CD14-positive monocyte (primary cell): ENCODE measurements around the gene INO80. TPM values are rescaled to one million over a fixed set of nuclear protein-coding genes. Genes with fewer than 3 reads are reported as not detected.

Experiments used
- DNase-seq, 3 donors: peaks; one replicate each; pipeline ENCODE4 v3.0.0-alpha.2; 2011 to 2022
- H2AFZ ChIP-seq: 2 replicates; pipeline ENCODE4 v1.6.0; 2012; ENCODE audit warnings: mild to moderate bottlenecking, low read depth, low read length, inconsistent platforms; ENCODE audit not compliant: insufficient read depth, poor library complexity, severe bottlenecking
- H3K27ac ChIP-seq, 2 donors: 1 replicate in 1 of 2; 2 replicates in 1 of 2; pipeline ENCODE4 v1.5.1; 2012 to 2013; ENCODE audit warnings: low read length in 2 of 2, control low read depth in 1 of 2, inconsistent platforms in 1 of 2, low read depth in 1 of 2, mild to moderate bottlenecking in 1 of 2
- H3K27me3 ChIP-seq, 2 donors: one replicate each; pipeline versions ENCODE4 v1.6.0 to v1.6.1; 2011 to 2013; ENCODE audit warnings: low read length in 2 of 2; ENCODE audit not compliant: control insufficient read depth in 2 of 2, insufficient read depth in 2 of 2
- H3K36me3 ChIP-seq, 2 donors: replicated peaks in 1 of 2; 1 replicate in 1 of 2; 2 replicates in 1 of 2; pipeline versions ENCODE4 v1.5.1 to v1.6.1; 2012 to 2013; ENCODE audit warnings: low read length in 2 of 2, control low read depth in 1 of 2, inconsistent platforms in 1 of 2, mild to moderate bottlenecking in 1 of 2; ENCODE audit not compliant: insufficient read depth in 2 of 2, control insufficient read depth in 1 of 2
- H3K4me1 ChIP-seq, 2 donors: 1 replicate in 1 of 2; 2 replicates in 1 of 2; pipeline versions ENCODE4 v1.5.1 to v1.6.1; 2012 to 2013; ENCODE audit warnings: low read length in 2 of 2, control low read depth in 1 of 2, inconsistent platforms in 1 of 2, mild to moderate bottlenecking in 1 of 2, moderate library complexity in 1 of 2; ENCODE audit not compliant: insufficient read depth in 2 of 2, control insufficient read depth in 1 of 2
- H3K4me2 ChIP-seq: replicated peaks from 2 replicates; pipeline ENCODE3; 2012; ENCODE audit warnings: low read length, moderate library complexity, mild to moderate bottlenecking; ENCODE audit not compliant: poor library complexity, severe bottlenecking; ENCODE audit errors: extremely low read depth
- H3K4me3 ChIP-seq, 3 experiments: fragments of 200-600 bp in 1 of 3; sonication (generic) in 1 of 3; replicated peaks in 1 of 3; 1 replicate in 2 of 3; 2 replicates in 1 of 3; pipeline ENCODE4 v1.5.1; 2011 to 2013; ENCODE audit warnings: low read length in 3 of 3, mild to moderate bottlenecking in 3 of 3, control low read depth in 2 of 3, low read depth in 2 of 3, inconsistent platforms in 1 of 3, moderate library complexity in 1 of 3
- H3K79me2 ChIP-seq: 2 replicates; pipeline ENCODE4 v1.6.0; 2012; ENCODE audit warnings: mild to moderate bottlenecking, control low read depth, inconsistent platforms, low read length, moderate library complexity; ENCODE audit not compliant: insufficient read depth
- H3K9ac ChIP-seq: 2 replicates; pipeline ENCODE4 v1.6.0; 2017; ENCODE audit warnings: low read length, mild to moderate bottlenecking; ENCODE audit not compliant: insufficient read depth, poor library complexity, severe bottlenecking
- H3K9me3 ChIP-seq, 2 donors: replicated peaks in 1 of 2; 1 replicate in 1 of 2; 2 replicates in 1 of 2; pipeline versions ENCODE4 v1.5.1 to v1.6.1; 2012 to 2013; ENCODE audit warnings: low read length in 2 of 2, control low read depth in 1 of 2; ENCODE audit not compliant: control insufficient read depth in 1 of 2, insufficient read depth in 1 of 2
- H4K20me1 ChIP-seq: 2 replicates; pipeline ENCODE4 v1.6.0; 2012; ENCODE audit warnings: mild to moderate bottlenecking, low read length, control low read depth, moderate library complexity; ENCODE audit not compliant: insufficient read depth
- H3K27ac Mint-ChIP-seq, 7 donors: one replicate each; pipeline ENCODE4 v1.8.0; 2020; ENCODE audit warnings: mild to moderate bottlenecking in 7 of 7, mixed read lengths in 7 of 7, moderate library complexity in 6 of 7, inconsistent platforms in 2 of 7
- H3K27me3 Mint-ChIP-seq, 3 donors: one replicate each; pipeline ENCODE4 v1.8.0; 2021 to 2022; ENCODE audit warnings: low read depth in 3 of 3, mild to moderate bottlenecking in 3 of 3, mixed read lengths in 3 of 3, moderate library complexity in 3 of 3, inconsistent platforms in 1 of 3
- H3K36me3 Mint-ChIP-seq, 2 donors: one replicate each; pipeline ENCODE4 v1.8.0; 2020; ENCODE audit warnings: mixed read lengths in 2 of 2, inconsistent platforms in 1 of 2, mild to moderate bottlenecking in 1 of 2
- H3K4me1 Mint-ChIP-seq: one replicate; pipeline ENCODE4 v1.8.0; 2020; ENCODE audit warnings: mild to moderate bottlenecking, mixed read lengths
- H3K4me3 Mint-ChIP-seq, 2 donors: one replicate each; pipeline ENCODE4 v1.8.0; 2020; ENCODE audit warnings: mild to moderate bottlenecking in 2 of 2, mixed read lengths in 2 of 2, moderate library complexity in 1 of 2
- H3K9me3 Mint-ChIP-seq, 7 donors: one replicate each; pipeline ENCODE4 v1.8.0; 2020 to 2022; ENCODE audit warnings: mixed read lengths in 7 of 7, mild to moderate bottlenecking in 6 of 7, moderate library complexity in 6 of 7, inconsistent platforms in 2 of 7
- CTCF ChIP-seq: fragments of 200-600 bp; IDR thresholded peaks from one replicate; pipeline ENCODE4 v1.8.0; 2022; ENCODE audit warnings: antibody characterized with exemption, mild to moderate bottlenecking
- WGBS: methylation state at CpG from one replicate; pipeline ENCODE4 v1.1.5; 2013; ENCODE audit warnings: missing lambda C conversion rate; ENCODE audit not compliant: insufficient coverage; 5-methylcytosine and 5-hydroxymethylcytosine counted together
- intact Hi-C, 2 donors: fragments of 100-400 bp; cut with micrococcal nuclease; formaldehyde crosslinking; loops; one replicate each; pipeline versions ENCODE4 v1.15.0 to v1.15.1; 2023
- polyA plus RNA-seq, 3 donors: library from polyadenylated mRNA; depleted of rRNA in 1 of 3; unstranded in 2 of 3; stranded (reverse) in 1 of 3; fragments of 300-500 nt in 2 of 3; fragments of >200 nt in 1 of 3; fragmentation: Illumina TruSeq in 2 of 3; gene quantifications; 1 replicate in 2 of 3; 2 replicates in 1 of 3; pipeline ENCODE4 v1.2.3, GENCODE V29; 2012 to 2021

The INO80 gene
- polyA plus RNA-seq, 3 donors: 2.3 to 13.1 (median 2.4) TPM

- TF ChIP-seq CTCF: no peak
- Mint-ChIP-seq H3K27ac (peak overlapping the region in 1 of 7 donors; percentile 34), H3K4me1 (no peaks in the 10 kb centered on the region), H3K9me3 (no peaks in the 10 kb centered on the region), H3K27me3 (no peaks in the 10 kb centered on the region), H3K4me3 (no peak overlapping the region), H3K36me3 (peaks cover 78 to 90% of the 10 kb centered on the region in 2 donors)
- peaks cover 86 to 97% of the 10 kb centered on the region in 2 donors for H3K36me3 ChIP-seq
- H3K79me2 ChIP-seq: no peaks in the 10 kb centered on the region
- no peak overlapping the region for H3K27ac ChIP-seq
- WGBS: no CpG with 5 or more reads among the region's 3 CpGs
- H4K20me1 ChIP-seq: no peaks in the 10 kb centered on the region
- intact Hi-C loops: no loop called here
- no peaks in the 10 kb centered on the region for H3K27me3 ChIP-seq
- H3K9me3 ChIP-seq: no peaks in the 10 kb centered on the region
- no peaks in the 10 kb centered on the region for H3K4me1 ChIP-seq
- no peak for DNase-seq
- H3K9ac ChIP-seq: no peak overlapping the region
- H3K4me2 ChIP-seq: no peak overlapping the region
- H2AFZ ChIP-seq: no peak overlapping the region
- H3K4me3 ChIP-seq: no peak overlapping the region
Measured at GRCh38 chr15:40995656-40996055, 120.4 kb downstream of the INO80 start.

DNA sequence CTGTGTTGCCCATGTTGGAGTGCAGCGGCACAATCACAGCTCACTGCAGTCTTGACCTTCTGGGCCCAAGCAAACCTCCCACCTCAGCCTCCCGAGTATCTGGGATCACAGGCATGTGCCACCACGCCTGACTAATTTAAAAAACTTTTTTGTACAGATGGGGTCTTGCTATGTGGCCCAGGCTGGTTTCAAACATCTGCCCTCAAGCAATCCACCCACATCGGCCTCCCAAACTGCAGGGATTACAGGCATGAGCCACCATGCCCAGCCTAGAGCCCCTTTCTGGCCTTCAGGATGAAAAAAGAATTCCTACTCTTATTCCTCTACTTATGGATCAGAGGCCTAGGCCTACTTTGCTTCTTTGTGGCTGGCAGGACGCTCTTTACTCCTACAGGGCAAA is 123.3 kb downstream of the INO80 start:
- intact Hi-C loops: no loop called here
- WGBS: 94% methylated on average over 5 of the region's 5 CpGs
- no peak for TF ChIP-seq CTCF

More for the DNA sequence above, 123.3 kb downstream of the INO80 start:
- Histone ChIP-seq H3K36me3 (peaks cover 82 to 98% of the 10 kb centered on the region in 2 donors), H3K27me3 (no peaks in the 10 kb centered on the region), H3K4me1 (no peaks in the 10 kb centered on the region), H3K4me3 (no peak overlapping the region), H3K27ac (no peak overlapping the region), H3K9me3 (no peaks in the 10 kb centered on the region), H4K20me1 (no peaks in the 10 kb centered on the region), H2AFZ (no peak overlapping the region), H3K79me2 (no peaks in the 10 kb centered on the region), H3K4me2 (no peak overlapping the region), H3K9ac (no peak overlapping the region)
- Mint-ChIP-seq H3K4me1 (no peaks in the 10 kb centered on the region), H3K9me3 (no peaks in the 10 kb centered on the region), H3K36me3 (peaks cover 82 to 87% of the 10 kb centered on the region in 2 donors), H3K27me3 (no peaks in the 10 kb centered on the region), H3K27ac (peak overlapping the region in 2 of 7 donors; percentile 14 to 29), H3K4me3 (no peak overlapping the region)
- DNase-seq: no peak
